DMS53 treated with DMSO at 0.1 percent for 48 hours (cell line): ENCODE measurements around the gene ST8SIA4.

Experiments
- DNase-seq: peaks from one replicate; lab custom pipeline; 2025; ENCODE audit not compliant: unreplicated experiment; lab: John Stamatoyannopoulos, UW

Gene ST8SIA4

DNA sequence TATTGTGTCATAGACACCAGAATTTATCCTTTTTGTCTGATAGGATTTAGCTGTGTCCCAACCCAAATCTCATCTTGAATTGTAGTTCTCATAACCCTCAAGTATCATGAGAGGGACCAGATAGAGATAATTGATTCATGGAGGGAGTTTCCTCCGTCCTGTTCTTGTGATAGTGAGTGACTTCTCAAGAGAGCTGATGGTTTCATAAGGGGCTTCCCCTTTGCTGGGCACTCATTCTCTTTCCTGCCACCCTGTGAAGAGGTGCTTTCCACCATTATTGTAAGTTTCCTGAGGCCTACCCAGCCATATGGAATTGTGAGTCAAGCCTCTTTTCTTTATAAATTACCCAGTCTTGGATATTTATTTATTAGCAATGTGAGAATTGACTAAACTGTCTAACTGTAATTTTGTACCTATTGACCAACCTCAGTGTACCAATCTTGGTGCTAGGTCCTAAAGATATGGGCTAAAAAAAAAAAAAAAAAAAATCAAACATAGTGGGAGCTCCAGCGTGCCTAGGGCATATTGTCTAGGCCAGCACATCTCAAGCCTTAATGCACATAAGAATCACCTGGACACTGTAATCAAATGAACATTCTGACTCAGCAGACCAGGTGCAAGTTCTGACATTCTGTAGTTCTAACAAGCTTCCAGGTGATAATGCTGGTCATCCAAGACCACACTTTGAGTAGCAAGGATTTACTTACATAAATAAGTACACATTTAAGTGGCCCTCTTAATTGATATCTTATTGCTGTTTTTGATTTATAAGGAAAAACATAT, 30.5 kb downstream of the ST8SIA4 start:
- DNase-seq = no peak

DNA sequence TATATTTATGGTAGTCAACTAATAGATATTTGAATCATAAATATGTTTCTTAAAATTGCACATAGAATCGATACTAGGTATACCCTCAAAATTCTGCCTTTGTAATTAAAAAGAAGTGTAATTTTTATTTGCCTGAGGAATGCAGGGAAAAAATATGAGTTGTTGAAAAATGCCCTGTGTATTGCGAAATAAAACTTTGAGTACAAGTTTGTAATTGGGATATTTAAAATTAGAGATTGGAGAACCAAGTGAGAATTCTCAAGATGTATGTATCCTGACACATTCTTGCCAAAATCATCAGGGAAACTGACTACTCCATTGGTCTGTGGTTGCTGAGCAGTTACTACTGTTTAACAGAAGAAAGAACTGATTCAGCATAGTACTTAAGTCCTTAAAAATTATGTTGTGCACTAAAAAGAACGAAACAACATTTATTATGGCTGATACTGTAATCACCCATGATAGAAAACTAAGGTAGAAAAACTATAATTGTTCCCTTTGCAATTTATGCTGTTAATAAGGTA, 36.0 kb downstream of the ST8SIA4 start:
- no peak for DNase-seq

DNA sequence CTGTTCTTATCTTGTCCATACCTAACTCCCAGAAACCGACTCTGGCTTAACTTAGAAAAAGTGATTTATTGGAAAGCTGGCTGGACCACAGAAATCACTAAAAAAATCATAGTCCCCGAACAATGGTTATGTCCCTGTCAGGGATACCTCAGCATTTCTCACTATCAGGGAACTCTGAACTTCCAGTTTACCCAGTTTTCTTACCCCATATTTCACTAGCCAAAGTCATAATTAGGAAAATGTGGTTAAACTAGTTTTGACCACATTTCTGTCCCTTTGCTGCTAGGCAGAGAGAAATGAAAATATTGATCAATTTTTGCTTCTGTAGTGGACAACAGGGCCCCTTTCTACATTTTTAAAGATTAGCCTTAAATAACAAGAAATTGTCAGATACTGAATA, 38.2 kb downstream of the ST8SIA4 start:
- no peak for DNase-seq

- DNase-seq = no peak
These were observed 39.3 kb downstream of the ST8SIA4 start for GRCh38 chr5:100863739-100864138.

GRCh38 chr5:100861148-100861547, 41.9 kb downstream of the ST8SIA4 start:
- DNase-seq = no peak

DNA sequence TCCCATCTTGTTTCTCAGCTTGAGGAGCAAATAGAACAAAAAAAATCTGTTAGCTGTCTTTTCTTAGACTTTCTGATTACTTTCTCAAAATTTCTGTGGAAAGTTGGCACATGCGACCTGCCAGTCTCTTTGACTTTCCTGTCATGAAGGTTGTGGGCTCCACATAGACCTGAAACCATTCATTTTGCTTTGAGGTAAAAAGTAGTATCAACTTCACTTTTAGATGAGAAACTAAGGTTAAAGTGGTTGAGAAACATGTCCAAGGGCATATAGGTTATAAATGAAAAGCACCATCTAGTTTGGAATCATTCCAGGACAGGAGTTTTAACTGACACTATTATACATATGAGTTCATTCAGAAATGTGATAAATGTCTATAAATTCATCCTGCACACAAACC, 42.7 kb downstream of the ST8SIA4 start:
- DNase-seq = no peak

GRCh38 chr5:100858987-100859545, 44.0 kb downstream of the ST8SIA4 start:
- no peak for DNase-seq

DNA sequence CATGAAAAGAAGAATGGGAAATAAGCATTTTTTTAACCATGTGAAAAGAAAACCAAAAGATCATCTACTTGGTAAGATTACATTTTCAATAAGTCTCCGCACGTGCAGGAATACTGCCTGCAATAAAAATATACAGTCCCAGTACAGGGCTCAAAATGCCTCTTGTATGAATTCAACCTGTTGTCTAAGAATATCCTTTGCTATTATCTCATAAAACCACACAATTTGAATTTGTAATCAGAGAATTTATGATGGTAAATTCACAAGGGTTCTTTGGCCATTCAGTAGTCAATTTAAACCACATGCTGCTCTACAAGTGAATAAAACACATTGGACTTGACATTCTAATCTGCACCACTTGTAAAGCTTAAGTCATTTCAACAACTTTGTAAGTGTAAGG, 46.6 kb downstream of the ST8SIA4 start:
- DNase-seq = no peak

GRCh38 chr5:100855937-100856430, 47.1 kb downstream of the ST8SIA4 start:
- DNase-seq = no peak

GRCh38 chr5:100855295-100855694, 47.8 kb downstream of the ST8SIA4 start:
- DNase-seq = no peak

GRCh38 chr5:100854591-100854990, 48.5 kb downstream of the ST8SIA4 start:
- no peak for DNase-seq

DNA sequence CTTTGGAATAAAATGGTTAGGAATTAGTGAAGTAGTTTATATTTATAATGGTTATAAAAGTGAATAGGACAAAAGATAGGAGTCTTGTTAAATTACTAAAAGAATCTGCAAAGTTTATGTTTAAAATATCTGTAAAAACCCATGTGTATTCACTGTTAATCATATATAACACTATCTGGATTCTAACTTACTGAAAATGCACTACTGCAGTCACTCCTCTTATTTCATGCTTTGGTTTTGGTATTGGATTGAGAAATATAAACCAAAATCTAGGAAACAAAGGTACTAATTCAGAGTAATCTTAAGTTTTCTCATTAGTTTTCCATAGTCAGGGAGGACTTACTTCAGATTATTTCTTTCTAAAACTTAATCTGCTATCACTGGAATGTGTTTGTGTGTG, 49.5 kb downstream of the ST8SIA4 start:
- DNase-seq = no peak

DNA sequence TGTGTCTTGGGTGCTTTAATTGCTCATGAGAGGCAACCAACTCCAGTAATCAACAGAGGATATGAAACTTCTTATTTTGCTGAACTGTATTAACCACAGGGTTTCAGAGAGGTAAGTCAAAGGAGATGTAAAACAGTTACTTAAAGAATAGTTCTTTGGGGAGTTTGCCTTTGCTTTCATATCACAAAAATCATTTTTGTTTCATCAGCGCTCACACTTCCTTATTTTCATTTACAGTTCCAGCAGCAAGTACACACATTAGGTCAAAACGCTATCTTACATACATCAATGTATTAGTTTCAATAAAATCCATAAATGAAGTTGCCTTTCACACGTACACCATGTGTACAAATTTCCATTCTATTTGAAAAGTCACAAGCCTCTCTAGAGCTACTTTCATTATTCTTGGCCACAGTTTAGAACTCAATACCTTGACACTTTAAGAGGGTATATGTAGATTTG, 50.1 kb downstream of the ST8SIA4 start:
- no peak for DNase-seq

GRCh38 chr5:100852051-100852450, 51.0 kb downstream of the ST8SIA4 start:
- no peak for DNase-seq

DNA sequence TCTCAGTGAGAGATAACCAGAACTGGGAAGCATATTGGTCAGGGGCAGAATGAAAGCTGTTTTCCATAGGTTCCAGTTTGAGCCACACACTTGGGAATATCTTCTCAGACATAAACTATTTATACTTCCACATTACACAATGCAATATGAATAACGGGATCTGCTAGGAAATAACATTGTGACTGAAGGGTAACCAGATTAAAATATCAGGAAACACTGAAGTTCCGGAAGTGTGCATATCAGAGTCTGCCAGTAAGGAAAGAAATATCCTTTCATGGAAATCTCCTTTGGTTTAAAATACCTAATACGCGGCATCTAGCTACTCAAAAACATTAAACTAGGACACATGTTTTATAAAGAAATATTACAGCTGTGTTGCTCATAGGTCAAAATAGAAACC, 56.3 kb downstream of the ST8SIA4 start:
- DNase-seq = no peak

GRCh38 chr5:100842080-100842479, 61.0 kb downstream of the ST8SIA4 start:
- DNase-seq = no peak

DNA sequence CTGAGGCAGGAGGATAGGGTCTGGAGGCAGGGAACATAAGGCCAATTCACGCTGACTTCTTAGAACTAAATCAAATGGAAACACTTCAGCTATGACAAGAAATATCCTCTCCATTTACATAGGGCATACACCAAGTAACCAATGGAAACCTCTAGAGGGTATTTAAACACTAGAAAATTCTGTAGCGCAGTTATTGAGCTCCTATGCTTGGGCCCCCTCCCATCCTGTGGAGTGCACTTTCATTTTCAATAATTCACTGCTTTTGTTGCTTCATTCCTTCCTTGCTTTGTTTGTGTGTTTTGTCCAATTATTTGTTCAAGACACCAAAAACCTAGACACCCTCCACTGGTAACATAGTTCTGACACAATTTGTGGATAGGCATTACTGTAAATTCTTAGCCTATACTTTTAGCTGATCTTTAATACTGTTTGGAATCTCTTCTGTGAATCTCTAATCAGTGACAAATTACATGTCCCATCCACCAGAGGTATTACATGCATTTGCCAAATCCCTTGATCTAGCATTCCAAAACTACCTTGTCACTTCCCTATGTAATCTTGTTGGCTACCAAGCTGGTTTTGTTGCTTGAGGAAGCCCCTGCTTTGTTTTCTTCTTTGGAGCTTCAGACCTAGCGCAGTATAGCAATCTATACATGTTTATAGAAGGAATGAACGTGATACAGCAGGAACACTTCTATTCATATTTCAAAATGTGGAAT, 61.6 kb downstream of the ST8SIA4 start:
- no peak for DNase-seq

DNA sequence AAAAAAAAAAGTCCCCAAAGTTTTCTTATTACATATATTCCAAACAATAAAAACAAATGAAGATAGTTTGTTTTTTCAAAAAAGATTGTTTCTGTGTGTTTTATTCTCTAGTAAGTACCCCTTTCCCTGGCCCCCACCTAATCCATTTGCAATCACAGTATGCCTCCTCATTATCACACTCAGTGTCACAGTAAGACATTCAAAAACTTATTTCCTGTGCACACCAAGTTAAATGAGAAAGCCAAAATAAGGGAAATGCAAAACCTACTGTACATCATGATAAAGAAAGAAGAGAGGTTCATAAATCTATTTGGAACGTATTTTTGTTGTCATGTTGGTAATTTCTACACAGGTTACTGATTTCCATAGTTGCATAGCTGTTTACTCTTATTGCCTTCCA, 62.3 kb downstream of the ST8SIA4 start:
- DNase-seq = no peak

- no peak for DNase-seq
These were observed 62.7 kb downstream of the ST8SIA4 start for GRCh38 chr5:100840370-100840769.

GRCh38 chr5:100838048-100838473, 65.0 kb downstream of the ST8SIA4 start:
- no peak for DNase-seq

DNA sequence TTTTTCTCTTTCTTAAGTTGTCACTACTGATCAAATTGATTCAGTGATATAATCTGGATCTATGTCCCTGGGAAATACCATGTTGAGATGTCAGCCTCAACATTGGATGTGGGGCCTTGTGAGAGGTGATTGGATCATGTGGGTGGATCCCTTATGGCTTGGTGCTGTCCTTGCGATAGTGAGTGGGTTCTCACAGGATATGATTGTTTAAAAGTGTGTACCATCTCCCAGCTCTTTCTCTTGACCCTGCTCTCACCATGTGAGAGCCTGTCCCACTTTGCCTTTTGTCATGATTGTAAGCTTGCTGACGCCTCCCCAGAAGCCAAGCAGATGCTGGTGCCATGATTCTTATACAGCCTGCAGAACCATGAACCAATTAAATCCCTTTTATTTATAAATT, 68.6 kb downstream of the ST8SIA4 start:
- no peak for DNase-seq
